HG03159 (cell line): ENCODE results near the gene TMEM235.
"Not testable (repeated sequence)": the region's sequence is repeated elsewhere in the genome, so short reads cannot be mapped to it uniquely, and the experiment has no call there.

Experiments
- ATAC-seq: cut with Tn5 transposase; IDR thresholded peaks from one replicate; pipeline ENCODE4 v1.9.1; 2021; ENCODE audit warnings: mild to moderate bottlenecking, moderate library complexity; ENCODE audit not compliant: unreplicated experiment

The TMEM235 gene

DNA sequence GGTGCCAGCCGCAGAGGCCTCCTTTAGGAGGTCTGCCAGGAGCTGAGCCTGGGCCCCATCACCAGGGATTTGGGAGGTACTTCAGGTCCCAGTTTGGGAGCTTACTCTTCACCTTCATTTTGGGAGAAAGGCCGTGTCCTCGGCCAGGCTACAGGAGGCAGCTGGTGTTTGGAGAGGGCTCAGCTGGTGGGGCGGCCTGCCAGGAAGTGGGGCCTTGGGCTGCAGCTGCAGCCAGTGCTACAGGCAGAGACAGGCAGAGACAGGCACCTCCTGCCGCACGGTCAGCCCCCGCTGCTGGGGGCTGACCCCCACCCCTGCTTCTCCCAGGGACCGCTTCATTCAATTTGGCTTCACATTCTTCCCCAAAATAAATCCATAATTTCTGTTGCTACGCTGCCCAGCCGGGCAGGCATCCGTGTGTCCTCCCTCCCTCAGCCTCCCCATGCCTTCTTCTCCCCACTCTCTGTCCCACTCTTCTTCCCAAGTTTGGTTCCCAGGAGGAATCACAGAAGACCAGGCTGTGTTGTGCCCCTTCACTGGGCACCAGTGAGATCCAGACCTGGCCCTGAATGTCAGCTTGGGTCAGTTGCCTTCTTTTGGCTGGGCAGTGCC lies 6.1 kb downstream of the TMEM235 start:
- no peak for ATAC-seq

DNA sequence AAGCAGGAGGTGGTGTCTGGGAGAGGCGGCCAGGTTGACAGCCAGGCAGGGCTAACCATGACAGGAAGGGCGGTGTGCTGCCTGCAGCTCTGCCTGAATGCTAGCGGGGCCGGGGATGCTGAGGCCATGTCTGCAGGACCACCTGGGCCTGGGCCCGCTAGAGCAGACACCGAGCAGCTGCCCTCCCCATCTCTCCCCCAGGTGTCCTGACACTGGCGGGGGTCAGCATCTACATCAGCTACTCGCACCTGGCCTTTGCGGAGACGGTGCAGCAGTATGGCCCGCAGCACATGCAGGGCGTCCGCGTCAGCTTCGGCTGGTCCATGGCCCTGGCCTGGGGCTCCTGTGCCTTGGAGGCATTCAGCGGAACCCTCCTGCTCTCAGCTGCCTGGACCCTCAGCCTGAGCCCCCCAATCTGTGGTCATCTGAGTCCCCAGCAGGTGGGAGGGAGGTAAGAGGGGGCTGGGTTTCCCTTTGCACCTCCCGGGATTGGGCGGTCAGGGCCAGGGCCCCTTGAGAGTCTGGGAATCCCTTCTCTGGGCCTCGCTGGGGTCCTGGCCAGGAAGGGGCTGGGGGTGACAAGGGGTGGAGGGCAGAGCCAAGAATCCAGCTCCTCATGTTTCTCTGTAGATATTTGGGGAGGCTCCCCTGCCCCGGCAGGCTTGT lies 7.5 kb downstream of the TMEM235 start:
- no peak for ATAC-seq

DNA sequence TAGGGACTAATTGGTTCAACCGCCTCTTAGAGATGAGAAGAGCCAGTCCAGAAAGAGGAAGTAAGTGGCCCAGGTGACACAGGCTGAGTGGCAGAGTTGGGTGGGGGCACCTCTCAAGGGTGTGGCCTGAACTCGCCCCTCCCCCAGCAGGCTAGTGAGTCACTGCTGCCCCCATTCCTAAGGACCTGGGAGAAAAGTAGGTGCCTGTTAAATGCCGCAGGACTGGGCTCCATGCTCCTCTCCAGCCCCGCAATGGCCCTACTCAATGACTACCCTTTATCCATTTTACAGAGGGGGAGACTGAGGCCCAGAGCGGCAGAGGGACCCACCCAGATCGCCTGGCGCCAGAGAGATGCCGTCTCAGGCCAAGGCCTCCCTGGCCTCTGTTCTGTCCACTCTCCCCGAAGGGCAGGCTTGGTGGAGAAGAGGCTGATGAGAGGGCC lies 8.1 kb downstream of the TMEM235 start:
- ATAC-seq, result no peak

DNA sequence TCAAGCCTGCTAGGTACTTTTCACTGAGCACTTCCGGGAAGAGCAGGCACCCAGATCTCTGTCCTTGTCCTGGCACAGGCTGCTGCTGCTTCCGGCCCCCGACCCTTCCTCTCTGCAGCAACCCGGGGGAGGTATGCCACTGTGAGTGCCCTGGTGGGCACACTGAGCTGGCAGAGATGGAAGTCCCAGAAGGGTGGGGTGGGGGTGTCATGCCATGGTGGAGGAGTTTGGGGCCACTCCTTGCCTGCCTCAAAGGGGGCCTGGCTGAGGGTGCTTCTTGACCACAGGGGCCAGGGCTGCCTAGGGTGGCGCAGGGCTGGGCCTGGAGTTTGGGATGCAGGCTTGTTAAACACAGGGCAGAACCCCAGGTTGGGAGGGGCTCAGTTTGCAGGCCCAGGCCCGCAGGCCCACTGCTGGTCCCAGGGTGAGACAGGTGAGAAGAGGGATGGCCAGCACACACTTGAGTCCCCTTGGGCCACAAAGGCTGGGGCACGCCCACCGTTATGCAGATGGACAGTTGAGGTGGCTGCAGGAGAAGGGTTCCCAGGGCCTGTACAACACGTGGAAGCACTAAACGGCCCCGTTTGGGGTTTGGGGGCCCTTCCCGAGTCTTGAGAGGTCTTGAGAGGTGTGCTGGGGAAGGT lies 8.7 kb downstream of the TMEM235 start:
- no peak for ATAC-seq

DNA sequence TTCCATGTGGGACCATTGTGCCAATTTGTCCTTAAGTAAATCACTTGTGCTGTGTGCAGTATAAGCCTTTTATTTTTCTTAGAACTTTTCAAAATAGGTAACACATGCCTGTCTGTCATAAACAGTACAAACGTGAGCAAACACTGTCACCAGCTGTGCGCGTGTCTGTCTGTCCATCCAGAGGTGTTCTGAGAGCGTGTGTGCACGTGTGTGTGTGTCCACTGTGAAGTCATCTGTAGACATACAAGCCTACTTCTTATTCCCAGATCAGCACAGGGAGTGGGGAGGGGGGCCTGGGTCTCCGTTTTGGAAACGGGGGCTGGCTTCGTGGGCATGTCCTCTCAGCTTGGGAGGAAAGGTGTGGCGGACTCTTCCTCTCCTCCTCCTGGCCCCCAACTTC lies 9.4 kb downstream of the TMEM235 start:
- no peak for ATAC-seq

DNA sequence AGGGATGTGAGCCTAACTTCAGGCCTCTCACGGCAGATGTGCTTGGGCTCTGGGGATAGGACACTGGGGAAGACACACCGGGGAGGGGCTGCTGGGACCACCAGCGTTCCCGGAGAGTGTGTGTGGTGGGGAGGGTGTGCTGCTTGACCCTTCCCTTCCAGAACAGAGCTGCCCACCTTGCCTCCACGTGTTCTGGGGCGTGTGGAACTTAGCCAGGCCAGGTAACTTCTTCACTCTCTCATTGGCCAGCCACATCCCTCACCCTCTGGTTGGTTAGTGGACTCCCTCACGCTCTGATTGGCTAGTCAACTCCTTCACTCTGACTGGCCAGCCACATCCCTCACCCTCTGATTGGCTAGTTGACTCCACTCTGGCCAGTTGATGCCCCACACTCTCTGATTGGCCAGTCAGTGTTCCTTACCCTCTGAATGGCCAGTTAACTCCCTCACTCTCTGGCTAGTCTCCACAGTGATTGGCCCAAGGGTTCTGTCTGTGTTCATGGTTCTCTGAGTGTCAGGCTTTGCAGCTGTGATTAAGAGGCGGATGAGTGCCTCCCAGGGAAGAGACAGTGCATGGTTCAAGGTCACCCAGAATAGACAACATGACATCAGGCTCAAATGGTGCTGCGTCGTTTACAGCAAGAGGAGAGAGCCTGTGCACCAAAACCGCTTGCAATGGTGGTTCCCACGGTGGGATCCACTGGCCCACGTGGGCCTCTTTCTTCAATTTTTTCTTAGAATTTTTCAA lies 10.0 kb downstream of the TMEM235 start:
- ATAC-seq, result no peak

DNA sequence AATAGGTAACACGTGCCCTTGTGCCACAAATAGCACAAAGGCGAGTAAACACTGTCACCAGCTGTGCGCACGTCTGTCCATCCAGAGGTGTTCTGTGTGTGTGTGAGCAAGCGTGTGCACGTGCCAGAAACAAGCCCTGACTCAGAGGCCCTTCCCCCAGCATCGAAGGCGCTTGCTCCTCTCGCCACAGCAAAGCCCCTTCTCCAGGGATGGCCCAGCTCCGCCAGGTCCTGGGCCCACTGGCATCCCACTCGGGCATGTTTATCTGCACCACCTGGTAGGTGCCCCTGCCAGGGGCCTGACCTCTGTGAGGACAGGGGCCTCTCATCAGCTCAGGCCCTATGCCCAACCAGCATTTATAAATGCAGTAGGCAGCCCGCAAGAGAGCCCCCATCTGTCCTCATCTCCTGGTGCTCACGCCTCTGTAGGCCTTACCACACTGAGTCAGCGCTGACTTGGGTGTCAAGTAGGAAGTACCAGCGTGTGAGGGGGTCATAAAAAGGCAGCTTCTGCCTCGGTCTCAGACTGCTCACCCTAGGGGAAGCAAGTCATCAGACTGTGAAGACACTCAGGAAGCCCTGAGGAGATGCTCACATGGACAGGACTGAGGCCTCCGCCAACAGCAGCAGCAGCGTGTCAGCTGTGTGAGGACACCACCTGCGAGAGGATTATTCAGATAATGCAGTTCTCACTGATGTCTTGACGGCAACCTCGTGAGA lies 10.8 kb downstream of the TMEM235 start:
- no peak for ATAC-seq

DNA sequence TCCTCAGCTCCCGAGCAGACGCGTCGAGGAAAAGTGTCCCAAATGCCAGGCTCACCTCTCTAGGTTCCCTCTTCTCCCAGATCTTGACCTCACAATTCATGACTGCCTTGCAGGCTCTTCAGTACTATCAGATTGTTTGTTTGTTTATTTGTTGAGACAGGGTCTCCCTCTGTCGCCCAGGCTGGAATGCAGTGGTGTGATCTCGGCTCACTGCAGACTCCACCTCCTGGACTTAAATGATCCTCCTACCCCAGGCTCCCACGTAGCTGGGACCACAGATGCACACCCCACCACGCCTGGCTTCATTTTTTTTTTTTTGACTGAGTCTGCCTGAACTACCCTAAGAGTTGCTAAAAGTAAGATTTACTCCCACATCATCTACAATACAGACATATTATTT lies 15.9 kb downstream of the TMEM235 start:
- ATAC-seq, result no peak

DNA sequence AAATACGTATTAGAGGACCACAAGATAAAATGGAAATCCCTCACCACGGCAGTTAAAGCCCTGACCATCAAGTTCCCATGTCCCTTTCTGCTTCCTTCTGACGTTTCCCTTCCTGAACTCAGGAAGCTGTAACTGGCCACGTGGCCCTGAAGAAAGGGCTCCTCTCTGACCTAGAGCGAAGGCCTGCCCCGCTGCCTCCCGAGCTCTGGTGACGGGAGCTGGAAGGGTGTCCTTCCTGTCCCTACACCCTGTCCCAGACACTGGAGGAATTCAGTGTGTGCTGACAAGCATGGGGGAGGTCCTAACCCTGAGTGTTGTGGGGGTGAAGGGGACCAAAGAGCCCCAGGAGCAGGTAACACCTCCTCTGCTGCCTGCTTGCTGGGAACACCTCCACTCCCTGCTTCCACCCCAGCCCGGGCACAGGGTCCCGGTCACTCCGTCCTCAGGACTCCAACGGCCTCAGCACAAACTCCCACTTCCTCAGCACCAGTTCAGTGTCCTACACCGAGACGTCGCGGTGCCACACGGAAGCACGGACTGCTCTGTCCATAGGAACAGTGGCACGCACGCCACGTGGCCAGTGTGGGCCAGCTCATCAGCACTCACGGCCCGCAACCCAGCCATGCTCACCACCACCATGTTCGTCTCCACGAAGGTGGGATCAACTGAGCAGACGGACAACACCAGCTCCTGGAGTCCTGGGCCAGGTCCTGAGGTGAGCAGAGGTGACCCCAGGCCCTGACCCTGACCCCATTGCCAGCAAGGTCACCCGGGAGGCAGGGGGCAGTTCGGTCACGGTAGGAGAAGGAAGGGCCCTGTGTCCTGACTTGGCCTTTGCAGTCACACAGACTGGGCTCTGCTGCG lies 16.9 kb downstream of the TMEM235 start:
- ATAC-seq, result no peak

DNA sequence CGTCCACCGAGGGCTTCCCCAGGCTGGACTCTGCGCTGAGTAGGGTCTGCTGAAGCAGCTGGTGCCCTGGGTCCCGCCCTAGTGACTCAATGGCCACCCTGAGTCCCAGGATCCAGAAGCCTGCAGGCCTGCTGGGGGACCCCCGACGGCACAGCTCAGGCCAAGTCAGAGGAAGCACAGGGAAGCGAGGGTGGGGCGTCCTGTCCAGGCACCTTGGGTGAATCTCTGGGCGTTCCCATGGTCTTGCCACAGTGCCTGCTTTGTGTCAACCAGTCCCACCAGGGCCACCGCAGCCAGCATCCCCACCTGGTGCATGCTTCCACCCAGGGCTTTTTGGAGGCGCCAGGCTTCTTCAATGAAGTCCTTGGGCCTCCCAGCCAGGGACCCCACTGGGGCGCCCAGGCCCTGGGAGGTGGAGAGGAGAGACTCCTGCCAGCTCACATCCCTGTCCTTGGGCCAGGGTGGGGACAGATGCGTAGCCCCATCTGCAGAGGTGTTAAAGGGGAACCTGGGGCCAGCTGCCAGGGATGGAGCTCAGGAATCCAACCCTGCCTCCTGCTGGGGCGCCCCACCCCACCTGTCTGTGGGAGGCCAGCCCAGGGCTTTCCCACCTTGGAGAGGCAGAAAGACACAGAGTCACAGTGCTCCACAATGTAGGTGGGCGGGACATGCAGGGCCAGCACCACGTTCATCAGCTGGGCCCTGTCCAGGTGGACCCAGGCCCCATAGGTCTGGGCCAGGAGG lies 17.8 kb downstream of the TMEM235 start:
- no peak for ATAC-seq

DNA sequence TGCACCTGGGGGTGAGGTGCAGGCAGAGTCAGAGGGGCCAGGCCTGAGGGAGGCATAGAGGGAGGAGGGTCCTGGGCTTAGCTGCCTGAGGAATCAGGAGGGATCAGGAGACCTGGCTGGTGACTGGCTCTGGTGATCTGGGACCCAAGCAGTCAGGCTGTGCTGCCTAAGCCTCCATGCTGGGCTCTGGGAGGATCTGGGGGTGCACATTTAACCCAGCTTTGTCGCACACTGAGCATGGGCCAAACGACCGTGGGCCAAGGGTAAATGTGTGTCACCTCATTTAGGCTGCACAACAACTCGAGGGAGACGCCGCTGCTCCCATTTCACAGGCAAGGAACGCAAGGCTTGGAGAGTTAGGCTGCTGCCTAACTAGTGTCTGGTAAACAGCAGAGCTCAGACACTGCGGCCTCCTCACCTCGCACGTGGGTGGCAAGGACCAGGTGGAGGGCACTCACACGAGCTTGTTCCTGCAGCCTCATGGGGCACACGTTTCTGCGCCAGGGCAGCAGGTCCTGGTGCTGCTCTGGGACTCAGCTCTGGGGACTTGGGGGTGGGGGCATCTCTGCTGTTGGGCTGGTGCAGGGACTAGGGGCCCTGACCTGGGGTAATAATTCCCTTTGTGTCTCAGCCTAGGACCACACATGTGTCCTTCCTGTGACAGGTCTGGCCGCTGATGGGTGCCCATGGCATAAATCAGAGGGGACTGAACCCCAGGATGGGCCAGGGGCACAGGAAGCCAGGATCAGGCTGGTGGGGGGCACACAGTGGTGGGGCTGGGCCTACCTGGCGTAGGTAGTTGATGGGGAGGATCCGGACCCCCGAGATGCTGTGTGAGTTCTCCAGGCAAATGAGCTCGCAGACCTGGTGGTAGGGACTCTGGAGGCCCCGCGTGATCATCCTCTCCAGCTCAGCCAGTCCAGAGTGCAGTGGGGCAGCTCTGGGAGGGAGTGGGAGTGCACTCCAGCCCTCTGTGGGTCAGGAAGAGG lies 18.7 kb downstream of the TMEM235 start:
- no peak for ATAC-seq

DNA sequence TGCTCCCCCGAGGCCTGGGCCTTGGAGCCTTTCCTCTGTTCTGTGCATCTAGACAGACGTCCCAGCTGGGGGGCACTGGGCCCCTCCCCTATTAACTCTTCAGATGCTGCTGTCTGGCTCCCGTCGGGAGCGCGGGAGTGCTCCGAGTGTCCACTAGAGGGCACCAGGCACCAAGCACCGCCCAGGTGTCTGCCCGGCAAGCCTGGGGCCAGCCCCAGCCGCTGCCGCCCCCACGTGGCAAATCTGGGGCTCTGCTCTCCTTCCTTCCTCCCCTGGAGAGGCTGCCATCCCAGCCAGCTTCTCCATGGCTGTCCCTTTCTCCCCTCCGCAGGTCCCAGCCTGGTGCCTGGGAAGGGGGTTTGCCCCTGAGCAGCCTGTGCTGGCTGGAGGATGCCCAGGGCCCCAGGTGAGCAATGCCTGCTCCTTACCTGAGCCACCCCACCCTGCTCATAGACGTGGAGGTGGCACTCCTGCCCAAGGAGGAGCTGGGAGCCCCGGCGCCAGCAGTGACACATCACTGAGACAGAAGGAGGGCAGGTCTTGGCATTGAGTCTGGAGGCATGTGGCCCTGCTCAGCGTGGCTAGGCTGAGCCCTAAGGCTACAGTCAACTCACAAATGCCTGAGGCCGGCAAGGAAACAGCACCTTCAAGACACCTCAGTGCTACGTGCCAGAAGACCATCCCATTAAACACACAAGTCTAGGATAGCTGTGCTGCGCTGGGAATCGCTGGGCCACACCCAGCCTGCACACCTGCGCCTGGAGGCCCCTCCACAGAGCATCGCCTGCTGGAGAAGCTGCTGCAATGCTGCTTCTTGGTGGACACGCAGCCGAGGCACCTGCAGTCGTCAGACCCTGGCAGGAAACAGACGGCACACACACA lies 19.7 kb downstream of the TMEM235 start:
- peak; percentile 47 for ATAC-seq

DNA sequence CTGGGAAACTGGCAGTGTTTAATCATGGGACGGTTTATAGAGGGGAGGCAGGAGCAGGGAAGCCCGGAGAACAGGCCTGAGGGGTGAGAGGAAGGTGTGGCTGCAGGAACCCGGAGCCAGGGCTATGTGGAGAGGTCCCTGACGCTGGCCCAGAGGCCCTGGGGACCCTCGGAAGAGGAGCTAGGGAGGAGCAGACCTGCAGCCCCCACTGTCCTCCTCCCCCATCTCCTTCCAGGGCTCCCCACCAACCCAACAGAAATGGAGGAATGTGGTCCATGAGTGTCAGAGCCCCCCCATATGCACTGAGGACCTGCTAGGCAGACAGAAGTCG lies 20.3 kb downstream of the TMEM235 start:
- ATAC-seq, result no peak

DNA sequence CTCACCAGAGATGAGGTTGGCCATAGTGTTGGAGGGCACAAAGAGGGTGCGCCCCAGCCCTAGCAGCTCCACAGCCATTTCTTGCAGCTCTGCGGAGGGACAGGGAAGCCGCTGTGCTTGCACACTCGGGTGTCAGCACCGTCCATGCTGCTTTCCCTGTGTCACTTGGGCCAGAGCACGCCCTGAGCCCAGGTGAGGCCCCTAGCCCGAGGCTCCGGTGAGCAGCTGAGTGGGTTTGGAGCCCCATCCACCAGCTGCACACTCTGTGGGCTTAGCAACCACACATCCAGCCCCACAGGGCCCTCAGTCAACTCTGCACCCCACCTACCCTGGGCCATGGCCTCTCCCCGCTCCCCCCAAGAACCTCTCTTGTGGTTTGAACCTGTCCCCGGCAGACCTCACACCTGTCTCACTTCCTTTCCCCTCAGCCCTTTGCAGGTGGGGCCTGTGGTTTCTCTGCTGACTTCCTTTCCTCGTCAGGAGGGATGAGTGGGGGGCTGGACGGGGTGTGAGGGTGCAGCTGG lies 20.7 kb downstream of the TMEM235 start:
- ATAC-seq, result no peak

DNA sequence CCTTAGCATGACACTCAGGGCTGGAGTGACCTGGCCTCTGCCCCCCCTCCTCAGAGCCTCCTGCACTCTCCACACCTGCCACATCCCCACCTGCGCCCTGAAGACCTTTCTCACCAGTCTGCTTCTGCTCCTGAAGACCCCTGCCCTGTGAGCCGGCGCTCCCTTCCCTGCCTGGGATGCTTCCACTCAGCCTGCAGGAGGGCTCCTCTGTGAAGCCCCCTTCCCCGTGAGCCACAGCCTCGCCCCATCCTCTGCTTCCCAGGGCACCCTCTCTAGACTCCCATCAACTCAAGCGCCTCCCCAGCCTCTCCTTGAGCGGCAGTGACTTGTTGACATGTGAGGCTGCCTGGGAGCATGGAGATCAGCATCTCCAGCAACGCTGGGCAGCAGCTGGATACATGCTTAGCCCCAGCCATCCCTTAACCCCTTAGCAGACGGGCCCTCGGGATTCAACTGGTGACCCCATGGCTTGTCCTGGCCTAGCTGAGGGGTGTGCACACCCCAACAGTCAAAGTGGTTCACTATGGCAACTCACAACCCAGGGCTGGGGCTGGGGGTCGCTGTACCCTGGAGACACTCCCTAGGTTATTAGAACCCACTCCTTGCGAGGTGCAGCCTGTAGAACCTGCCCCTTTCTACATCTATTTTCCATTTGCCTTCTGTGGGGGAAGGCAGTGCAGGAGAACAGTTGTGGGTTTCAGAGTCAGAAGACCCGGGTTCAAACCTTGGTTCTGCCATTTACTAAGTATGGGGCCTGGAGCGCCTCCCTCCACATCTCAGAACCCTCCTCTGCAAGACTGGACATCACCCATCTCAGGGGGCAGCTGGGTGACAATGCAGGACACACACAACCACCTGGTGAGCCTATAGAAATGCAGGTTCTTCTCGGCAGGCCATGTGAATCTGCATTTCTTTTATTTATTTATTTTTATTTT lies 21.5 kb downstream of the TMEM235 start:
- ATAC-seq, result no peak

DNA sequence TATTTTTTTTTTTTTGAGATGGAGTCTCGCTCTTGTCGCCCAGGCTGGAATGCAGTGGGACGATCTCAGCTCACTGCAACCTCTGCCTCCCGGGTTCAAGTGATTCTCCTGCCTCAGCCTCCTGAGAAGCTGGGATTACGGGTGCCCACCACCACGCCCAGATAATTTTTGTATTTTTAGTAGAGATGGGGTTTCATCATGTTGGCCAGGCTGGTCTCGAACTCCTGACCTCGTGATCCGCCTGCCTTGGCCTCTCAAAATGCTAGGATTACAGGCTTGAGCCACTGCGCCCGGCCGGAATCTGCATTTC lies 22.2 kb downstream of the TMEM235 start:
- not testable (repeated sequence) for ATAC-seq
